ENCODE measurements around the gene CYBA. TPM values are rescaled to one million over a fixed set of nuclear protein-coding genes. Genes with fewer than 3 reads are reported as not detected.

The CYBA gene
- total RNA-seq, 4 donors from 2014 or later: 67.1 to 205 (median 98.7) TPM

DNA sequence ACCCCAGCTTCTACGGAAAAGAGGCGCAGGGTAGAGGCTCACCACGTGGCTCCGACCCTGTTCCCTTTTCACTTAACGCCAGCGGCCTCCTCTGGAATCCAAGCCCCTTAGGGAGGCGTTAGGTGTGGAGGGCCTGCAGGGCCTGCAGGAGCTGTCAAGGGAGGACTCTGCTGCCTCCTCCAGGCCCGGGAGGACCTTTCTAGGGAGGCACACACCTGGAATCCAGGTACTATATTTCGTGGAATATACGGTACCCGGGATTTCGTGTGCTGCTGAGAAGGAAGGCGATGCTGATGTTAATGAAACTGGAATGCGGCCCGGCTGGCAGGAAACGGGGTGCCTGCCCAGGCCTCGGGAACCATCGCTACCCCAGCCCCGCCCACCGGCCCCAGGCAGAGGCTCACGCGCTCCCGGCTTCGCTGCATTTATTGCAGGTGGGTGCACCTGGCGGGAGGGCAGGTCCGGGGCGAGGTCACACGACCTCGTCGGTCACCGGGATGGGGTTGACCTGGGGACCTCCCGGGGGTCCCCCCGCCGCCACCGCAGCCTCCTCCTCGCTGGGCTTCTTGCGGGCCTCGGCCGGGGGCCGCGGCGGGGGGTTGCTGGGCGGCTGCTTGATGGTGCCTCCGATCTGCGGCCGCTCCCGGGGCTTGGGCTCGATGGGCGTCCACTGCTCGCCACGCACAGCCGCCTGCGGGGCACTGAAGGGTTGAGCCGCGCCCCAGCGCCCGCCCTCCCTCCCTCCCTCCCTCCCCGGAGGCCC is 7.8 kb downstream of the CYBA start:
- Histone ChIP-seq H3K9me3 (no peaks in the 10 kb centered on the region), H3K36me3 (peaks cover 0 to 21% (median 0%) of the 10 kb centered on the region in 3 donors), H3K4me1 (peaks cover 3 to 18% (median 13%) of the 10 kb centered on the region in 3 donors), H3K27me3 (peaks cover 13 to 33% (median 16%) of the 10 kb centered on the region in 4 donors), H3K4me3 (no peak overlapping the region), H3K27ac (no peak overlapping the region)
- intact Hi-C loops (cut with DNase I): no loop called here
- WGBS, 2 donors: 69 to 72% methylated on average over 13 to 35 of the region's 58 CpGs
- TF ChIP-seq CTCF (IDR thresholded peaks at IDR 0.05) (no peak), POLR2A (IDR thresholded peaks at IDR 0.05) (no peak)
- no peak for DNase-seq

GRCh38 chr16:88640498-88641247 is 10.2 kb downstream of the CYBA start:
- H3K27me3 ChIP-seq: peaks cover 15 to 57% (median 18%) of the 10 kb centered on the region in 4 donors
- intact Hi-C loops (cut with DNase I): no loop called here

DNA sequence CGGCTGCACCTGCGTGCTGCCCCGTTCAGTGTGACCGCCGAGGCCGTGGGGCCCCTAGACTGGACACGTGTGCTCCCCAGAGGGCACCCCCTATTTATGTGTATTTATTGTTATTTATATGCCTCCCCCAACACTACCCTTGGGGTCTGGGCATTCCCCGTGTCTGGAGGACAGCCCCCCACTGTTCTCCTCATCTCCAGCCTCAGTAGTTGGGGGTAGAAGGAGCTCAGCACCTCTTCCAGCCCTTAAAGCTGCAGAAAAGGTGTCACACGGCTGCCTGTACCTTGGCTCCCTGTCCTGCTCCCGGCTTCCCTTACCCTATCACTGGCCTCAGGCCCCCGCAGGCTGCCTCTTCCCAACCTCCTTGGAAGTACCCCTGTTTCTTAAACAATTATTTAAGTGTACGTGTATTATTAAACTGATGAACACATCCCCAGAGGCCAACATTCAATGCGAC is 10.8 kb downstream of the CYBA start:
- Histone ChIP-seq H3K36me3 (peaks cover 0 to 9% (median 0%) of the 10 kb centered on the region in 3 donors), H3K4me1 (peaks cover 4 to 22% (median 13%) of the 10 kb centered on the region in 3 donors), H3K27me3 (peaks cover 15 to 63% (median 18%) of the 10 kb centered on the region in 4 donors), H3K9me3 (no peaks in the 10 kb centered on the region), H3K4me3 (no peak overlapping the region), H3K27ac (no peak overlapping the region)
- TF ChIP-seq POLR2A (IDR thresholded peaks at IDR 0.05) (no peak), CTCF (IDR thresholded peaks at IDR 0.05) (no peak)
- no peak for DNase-seq
- WGBS, 2 donors: 25 to 28% methylated on average over 7 to 13 of the region's 13 CpGs
- intact Hi-C loops (cut with DNase I): no loop called here

More at GRCh38 chr16:88640498-88641247, 10.2 kb downstream of the CYBA start:
- WGBS, 2 donors: 69% methylated on average over 5 of the region's 17 CpGs; no CpG with 5 or more reads in 1 of the 2 donors
- peaks cover 0 to 12% (median 0%) of the 10 kb centered on the region in 3 donors for H3K36me3 ChIP-seq
- peaks cover 3 to 18% (median 13%) of the 10 kb centered on the region in 3 donors for H3K4me1 ChIP-seq
- H3K4me3 ChIP-seq: no peak overlapping the region
- no peak overlapping the region for H3K27ac ChIP-seq
- DNase-seq: no peak
- TF ChIP-seq CTCF (IDR thresholded peaks at IDR 0.05) (no peak), POLR2A (IDR thresholded peaks at IDR 0.05) (no peak)
- H3K9me3 ChIP-seq: no peaks in the 10 kb centered on the region

- intact Hi-C loops (cut with DNase I): no loop called here
- Histone ChIP-seq H3K27me3 (peaks cover 15 to 70% (median 18%) of the 10 kb centered on the region in 4 donors), H3K4me1 (peaks cover 10 to 28% (median 20%) of the 10 kb centered on the region in 3 donors), H3K36me3 (peaks cover 0 to 9% (median 0%) of the 10 kb centered on the region in 3 donors), H3K27ac (no peak overlapping the region), H3K4me3 (no peak overlapping the region), H3K9me3 (no peaks in the 10 kb centered on the region)
- no peak for DNase-seq
- WGBS, 2 donors: 25 to 75% methylated on average over 8 to 24 of the region's 45 CpGs
- TF ChIP-seq CTCF (IDR thresholded peaks at IDR 0.05): no peak
- no peak for TF ChIP-seq POLR2A (IDR thresholded peaks at IDR 0.05)
These were observed 11.4 kb downstream of the CYBA start for GRCh38 chr16:88639231-88640038.
